GM10266 (cell line): ENCODE results near the gene CDH8.
"Not testable (repeated sequence)": the region's sequence is repeated elsewhere in the genome, so short reads cannot be mapped to it uniquely, and the experiment has no call there.

Source experiments
- DNase-seq: peaks from one replicate; pipeline ENCODE4 v3.0.0; 2012; ENCODE audit errors: extremely low spot score
- CTCF ChIP-seq: IDR thresholded peaks from 2 replicates; pipeline ENCODE4 v1.5.1; 2012; ENCODE audit warnings: mild to moderate bottlenecking, low read depth; ENCODE audit not compliant: control insufficient read depth, insufficient read depth; ENCODE audit errors: missing control alignments

The CDH8 gene

GRCh38 chr16:61812251-61812650 lies 224.0 kb downstream of the CDH8 start:
- no peak for DNase-seq
- TF ChIP-seq CTCF, result no peak

DNA sequence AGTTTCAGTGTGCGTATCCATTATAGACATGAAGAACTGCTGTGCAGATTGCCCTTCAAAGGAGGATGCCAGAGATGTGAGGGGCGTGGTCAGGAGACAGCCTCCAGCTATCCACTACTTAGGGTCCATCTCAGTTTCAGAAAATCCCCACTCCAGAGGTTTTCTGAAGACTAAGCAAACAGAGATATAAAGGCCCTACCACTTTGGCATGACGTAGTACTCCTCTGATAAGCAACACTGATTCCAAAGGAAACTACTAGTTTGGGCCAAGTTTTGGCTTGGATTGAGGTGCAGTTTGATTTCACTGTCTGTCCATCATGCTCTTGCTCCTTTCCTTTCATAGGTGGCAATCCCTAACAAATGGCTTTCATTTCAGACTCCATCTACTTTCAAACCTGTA lies 228.7 kb downstream of the CDH8 start:
- no peak for TF ChIP-seq CTCF
- DNase-seq, result no peak

GRCh38 chr16:61801217-61801616 lies 235.0 kb downstream of the CDH8 start:
- DNase-seq, result not testable (repeated sequence)

GRCh38 chr16:61798741-61799140 lies 237.5 kb downstream of the CDH8 start:
- no peak for TF ChIP-seq CTCF
- no peak for DNase-seq

DNA sequence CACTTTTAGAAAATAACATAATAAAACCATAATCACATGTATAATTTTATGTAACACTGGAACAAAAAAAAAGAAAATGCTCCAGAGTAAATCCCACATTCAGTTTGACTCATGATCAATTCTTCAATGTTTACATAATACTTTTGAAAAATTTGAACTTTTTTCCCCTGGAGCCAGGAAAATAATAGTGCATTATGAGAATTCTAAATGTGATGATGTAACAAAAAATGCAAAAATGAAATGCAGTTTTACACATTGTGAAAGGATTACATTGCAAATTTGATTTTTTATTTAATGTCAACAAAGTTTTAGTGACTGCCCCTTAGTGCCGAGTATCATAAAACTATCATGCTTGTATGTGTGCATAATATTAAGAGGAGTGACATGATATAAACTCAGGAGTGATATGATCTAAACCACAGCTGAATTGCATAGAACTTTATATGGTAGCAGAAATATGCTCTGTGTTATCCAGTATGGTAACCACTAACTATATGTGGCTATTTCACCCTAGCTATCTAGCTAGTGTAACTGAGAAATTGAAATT lies 238.2 kb downstream of the CDH8 start:
- TF ChIP-seq CTCF, result no peak

DNA sequence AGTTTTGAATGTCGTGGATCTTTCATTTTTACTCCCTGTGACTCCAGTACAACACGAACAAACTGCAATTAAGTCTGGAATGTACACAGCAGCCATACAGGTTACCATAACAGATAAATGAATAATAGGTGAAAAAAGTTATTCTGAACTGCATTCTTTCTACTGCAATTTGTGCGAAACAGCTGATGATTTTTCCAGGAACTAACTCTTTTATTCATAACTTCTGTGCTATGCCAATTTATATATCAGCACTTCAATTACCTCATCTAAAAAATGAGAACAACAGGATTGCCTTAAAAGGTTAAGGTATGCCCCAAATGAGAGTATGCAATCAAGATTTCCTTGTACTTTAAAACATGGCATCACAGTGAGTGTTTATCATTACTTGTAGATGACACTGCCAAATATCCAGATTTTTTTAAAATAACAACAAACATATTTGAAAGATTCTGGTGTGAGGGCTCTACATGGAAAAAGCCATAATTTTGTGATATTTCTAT lies 238.9 kb downstream of the CDH8 start:
- no peak for TF ChIP-seq CTCF
- no peak for DNase-seq

More for the DNA sequence above, 238.2 kb downstream of the CDH8 start:
- no peak for DNase-seq

DNA sequence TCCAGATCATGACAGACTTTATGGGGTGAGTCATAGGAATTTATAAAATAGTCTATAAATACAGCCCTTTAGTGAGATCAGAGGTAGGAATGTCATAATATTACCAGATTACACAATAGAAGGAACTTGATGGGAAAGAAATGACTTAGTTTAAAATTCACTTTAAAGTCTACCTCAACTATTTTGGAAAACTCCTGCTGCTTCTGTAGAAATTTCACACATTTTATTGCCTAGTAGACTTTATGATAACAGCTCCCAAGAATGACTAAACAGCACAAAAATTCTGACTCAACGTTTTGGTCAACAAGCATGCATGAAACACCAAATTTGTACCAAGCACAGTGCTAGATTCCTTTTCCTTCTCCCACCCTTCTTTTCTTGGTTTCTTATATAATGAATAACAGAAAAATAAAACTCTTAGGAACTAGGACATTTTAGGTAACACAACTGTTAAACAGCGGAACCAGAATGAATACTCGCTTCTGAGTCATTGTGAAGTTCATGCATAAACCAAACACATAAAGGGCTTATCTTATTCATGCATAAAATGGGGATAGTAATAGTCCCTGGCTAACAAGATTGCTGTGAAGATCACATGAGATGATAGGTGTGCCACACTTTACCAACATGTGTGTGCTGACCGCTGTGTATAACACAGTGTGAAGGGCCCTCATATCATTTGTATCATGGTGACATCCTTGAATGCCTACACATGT lies 243.9 kb downstream of the CDH8 start:
- DNase-seq, result no peak
- TF ChIP-seq CTCF, result no peak
